Ramos (cell line): Measurements from ENCODE around the gene SPIRE2.
"Not testable (repeated sequence)": the region's sequence is repeated elsewhere in the genome, so short reads cannot be mapped to it uniquely, and the experiment has no call there.

Source experiments
- in situ Hi-C: fragments of 300-500 bp; cut with MboI; formaldehyde crosslinking; loops from one replicate; pipeline ENCODE4 v1.14.3; 2022; ENCODE audit warnings: low sequenced_read_pairs; ENCODE audit not compliant: unreplicated experiment

The SPIRE2 gene

GRCh38 chr16:89861648-89862047 is 33.4 kb downstream of the SPIRE2 start:
- in situ Hi-C loops: loop anchor here (5.0 kb wide), 1 partner anchor 159 kb away; the partner anchor contains the start of gene SPATA2L

- in situ Hi-C loops: loop anchor here (5.0 kb wide), 1 partner anchor 160 kb away; the partner anchor contains the start of gene SPATA2L
Observed at GRCh38 chr16:89862732-89863131, 34.5 kb downstream of the SPIRE2 start.

- in situ Hi-C loops: loop anchor here (5.0 kb wide), 1 partner anchor 162 kb away; the partner anchor contains the start of gene SPATA2L
Observed at GRCh38 chr16:89863741-89864526, 35.7 kb downstream of the SPIRE2 start.

GRCh38 chr16:89864527-89864820 is 36.2 kb downstream of the SPIRE2 start:
- in situ Hi-C loops: loop anchor here (5.0 kb wide), 1 partner anchor 162 kb away; the partner anchor contains the start of gene SPATA2L

GRCh38 chr16:89867918-89868317 is 39.6 kb downstream of the SPIRE2 start:
- in situ Hi-C loops: no loop called here

- in situ Hi-C loops: no loop called here
Observed at GRCh38 chr16:89869911-89870310, 41.6 kb downstream of the SPIRE2 start.

- in situ Hi-C loops: no loop called here
Observed at GRCh38 chr16:89870440-89870839, 42.2 kb downstream of the SPIRE2 start.

GRCh38 chr16:89871895-89872294 is 43.6 kb downstream of the SPIRE2 start:
- in situ Hi-C loops: no loop called here

- in situ Hi-C loops: no loop called here
Observed at GRCh38 chr16:89873109-89873971, 45.1 kb downstream of the SPIRE2 start, which contains the start of gene TCF25. TCF25 (plus strand) TSS chr16:89873592; CDS start chr16:89873668, 76 bp downstream.

GRCh38 chr16:89873972-89874689 is 45.9 kb downstream of the SPIRE2 start:
- in situ Hi-C loops: no loop called here

- in situ Hi-C loops: not testable (repeated sequence)
Observed at GRCh38 chr16:89879123-89879522, 50.8 kb downstream of the SPIRE2 start.

- in situ Hi-C loops: no loop called here
Observed at GRCh38 chr16:89880477-89881367, 52.4 kb downstream of the SPIRE2 start.

GRCh38 chr16:89881368-89881730 is 53.1 kb downstream of the SPIRE2 start:
- in situ Hi-C loops: no loop called here

- in situ Hi-C loops: no loop called here
Observed at GRCh38 chr16:89883346-89884040, 55.2 kb downstream of the SPIRE2 start.

GRCh38 chr16:89884041-89884421 is 55.8 kb downstream of the SPIRE2 start:
- in situ Hi-C loops: no loop called here

GRCh38 chr16:89887243-89887642 is 59.0 kb downstream of the SPIRE2 start:
- in situ Hi-C loops: no loop called here

GRCh38 chr16:89890200-89890599 is 61.9 kb downstream of the SPIRE2 start:
- in situ Hi-C loops: no loop called here

- in situ Hi-C loops: no loop called here
Observed at GRCh38 chr16:89890886-89891657, 62.8 kb downstream of the SPIRE2 start.
